ENCODE measurements around the gene NKG7.
"Not testable (repeated sequence)": the region's sequence is repeated elsewhere in the genome, so short reads cannot be mapped to it uniquely, and the experiment has no call there.

NKG7 gene

GRCh38 chr19:51372649-51373504, at the start of gene NKG7:
NKG7 (minus strand) TSS chr19:51372654; CDS start chr19:51372535, 119 bp downstream.
- peak; percentile 39 for DNase-seq

GRCh38 chr19:51422053-51422448, 49.6 kb upstream of the NKG7 start:
- DNase-seq = peak; percentile 66

- DNase-seq = no peak
These were observed 49.0 kb upstream of the NKG7 start for GRCh38 chr19:51421229-51422052.

- DNase-seq = not testable (repeated sequence)
These were observed 48.1 kb upstream of the NKG7 start for GRCh38 chr19:51420511-51420910.

GRCh38 chr19:51418707-51419106, 46.3 kb upstream of the NKG7 start:
- no peak for DNase-seq

GRCh38 chr19:51417810-51418157, 45.3 kb upstream of the NKG7 start:
- no peak for DNase-seq

GRCh38 chr19:51417107-51417809, 44.8 kb upstream of the NKG7 start, which contains the start of gene SIGLEC10:
SIGLEC10 (minus strand) TSS chr19:51417642; CDS start chr19:51417581, 61 bp downstream.
- no peak for DNase-seq

- not testable (repeated sequence) for DNase-seq
These were observed 44.0 kb upstream of the NKG7 start for GRCh38 chr19:51416422-51416821.

GRCh38 chr19:51415187-51415586, 42.7 kb upstream of the NKG7 start:
- no peak for DNase-seq

GRCh38 chr19:51410950-51411748, 38.7 kb upstream of the NKG7 start:
- no peak for DNase-seq

- DNase-seq = no peak
These were observed 35.2 kb upstream of the NKG7 start for GRCh38 chr19:51407511-51408131.

GRCh38 chr19:51402117-51402516, 29.7 kb upstream of the NKG7 start:
- DNase-seq = no peak

GRCh38 chr19:51399936-51400335, 27.5 kb upstream of the NKG7 start:
- DNase-seq = not testable (repeated sequence)

- DNase-seq = no peak
These were observed 26.8 kb upstream of the NKG7 start for GRCh38 chr19:51399231-51399630.

GRCh38 chr19:51398096-51398704, 25.7 kb upstream of the NKG7 start:
- DNase-seq = no peak

- not testable (repeated sequence) for DNase-seq
These were observed 25.0 kb upstream of the NKG7 start for GRCh38 chr19:51397453-51397852.

- DNase-seq = no peak
These were observed 23.7 kb upstream of the NKG7 start for GRCh38 chr19:51396175-51396574.

- DNase-seq = peak; percentile 76
These were observed 21.8 kb upstream of the NKG7 start for GRCh38 chr19:51394050-51394836.

- DNase-seq = no peak
These were observed 20.2 kb upstream of the NKG7 start for GRCh38 chr19:51392701-51393100.

GRCh38 chr19:51391073-51391611, 18.7 kb upstream of the NKG7 start:
- DNase-seq = no peak
